Measurements from ENCODE around the gene NOC4L.
"Not testable (repeated sequence)": the region's sequence is repeated elsewhere in the genome, so short reads cannot be mapped to it uniquely, and the experiment has no call there.

NOC4L gene

DNA sequence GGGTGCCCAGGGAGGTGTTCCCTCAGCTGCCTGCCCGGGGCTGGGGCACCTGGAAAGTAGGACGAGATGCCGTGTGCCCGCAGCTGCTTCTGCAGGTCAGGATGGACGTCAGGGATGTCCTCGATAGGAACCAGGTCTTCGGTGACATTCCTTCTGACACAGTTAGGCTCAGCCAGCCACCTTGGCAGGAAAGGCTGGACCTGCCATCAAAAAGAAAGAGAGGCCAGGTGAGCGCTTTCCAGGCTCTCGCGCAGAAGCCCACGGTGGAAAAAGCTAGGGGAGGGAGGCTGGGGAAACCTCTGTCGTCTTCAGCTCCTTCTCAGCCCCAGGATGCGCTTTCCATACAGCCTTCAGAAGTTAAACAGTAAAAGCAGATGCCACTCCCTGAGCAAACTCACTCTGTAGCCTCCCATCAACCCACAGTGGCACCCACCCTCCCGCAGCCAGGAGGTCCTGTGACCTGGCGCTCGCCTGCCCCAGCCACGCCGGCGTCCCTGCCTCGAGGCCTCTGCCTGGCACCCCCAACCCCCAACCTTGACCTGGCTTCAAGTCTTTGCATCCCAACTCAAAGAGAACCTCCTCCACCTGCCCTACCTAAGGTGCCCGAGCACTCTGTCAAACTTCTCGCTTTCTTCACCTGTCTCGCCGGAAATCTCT is 1.4 kb upstream of the NOC4L start:
- no peak for DNase-seq (ENCODE audit: low read depth)

DNA sequence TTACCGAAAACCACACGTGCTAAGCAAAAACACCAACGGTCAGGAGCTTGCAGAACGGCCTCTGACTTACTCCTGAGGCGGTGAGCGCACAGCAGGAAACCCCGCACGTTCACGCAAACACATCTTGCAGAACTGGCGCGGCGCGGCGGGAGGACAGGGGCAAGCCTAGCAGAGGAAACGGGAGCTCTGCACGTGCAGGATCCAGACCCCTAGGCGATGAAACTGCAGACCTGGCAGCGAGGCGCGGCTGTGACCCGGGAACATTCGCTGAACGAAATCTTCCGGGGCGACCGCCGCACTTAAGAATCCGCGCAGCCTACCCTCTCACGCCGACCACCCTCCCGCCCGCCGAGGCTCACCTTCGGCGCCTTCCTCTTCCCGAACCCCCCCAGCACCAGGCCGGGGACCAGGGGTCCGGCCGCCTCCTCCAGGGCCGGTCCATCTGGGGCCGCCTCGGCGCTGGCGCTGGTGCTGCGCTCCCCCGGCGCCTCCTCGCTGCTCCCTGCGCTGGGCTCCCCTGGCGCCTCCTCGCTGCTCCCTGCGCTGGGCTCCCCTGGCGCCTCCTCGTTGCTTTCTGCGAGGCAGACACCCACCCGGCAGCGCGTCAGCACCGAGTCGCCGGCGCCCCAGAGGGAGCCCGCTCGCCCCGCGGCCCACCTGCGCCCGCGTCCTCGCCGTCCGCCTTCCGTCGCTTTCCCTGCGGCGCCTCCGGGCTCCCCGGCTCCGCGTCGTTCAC is 753 bp upstream of the NOC4L start:
- DNase-seq (ENCODE audit: low read depth): peak; percentile 34

DNA sequence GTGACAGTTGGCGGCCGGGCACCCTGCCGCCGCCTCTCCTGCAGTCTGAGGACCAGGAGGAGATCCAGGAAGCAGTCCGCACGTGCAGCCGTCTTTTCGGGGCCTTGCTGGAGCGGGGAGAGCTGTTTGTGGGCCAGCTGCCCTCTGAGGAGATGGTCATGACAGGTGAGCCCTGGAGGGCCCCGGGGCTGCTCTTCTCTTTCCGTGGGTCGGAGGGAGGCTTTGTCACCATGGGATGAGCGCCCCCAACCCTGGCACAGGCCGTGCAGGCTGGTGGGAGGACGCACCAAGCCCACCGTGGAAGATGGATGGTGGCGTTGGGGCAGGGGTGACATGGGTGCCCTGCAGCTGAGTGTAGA is 532 bp downstream of the NOC4L start:
- DNase-seq (ENCODE audit: low read depth): peak; percentile 36

DNA sequence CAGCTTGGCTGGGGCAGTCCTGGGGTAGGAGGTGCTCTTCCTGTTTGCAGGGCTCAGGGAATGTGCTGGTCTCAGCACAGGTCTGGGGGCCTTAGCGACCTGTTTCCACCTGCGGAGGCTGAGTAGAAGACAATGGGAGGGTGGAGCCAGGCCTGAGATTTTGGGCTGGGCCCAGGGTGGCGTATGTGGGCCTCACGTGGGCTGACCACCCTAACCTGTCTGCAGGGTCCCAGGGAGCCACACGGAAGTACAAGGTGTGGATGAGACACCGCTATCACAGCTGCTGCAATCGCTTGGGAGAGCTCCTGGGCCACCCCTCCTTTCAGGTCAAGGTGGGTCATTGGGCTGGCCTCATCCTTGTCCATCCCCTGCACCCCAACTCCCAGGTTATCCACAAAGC is 1.1 kb downstream of the NOC4L start:
- no peak for DNase-seq (ENCODE audit: low read depth)

DNA sequence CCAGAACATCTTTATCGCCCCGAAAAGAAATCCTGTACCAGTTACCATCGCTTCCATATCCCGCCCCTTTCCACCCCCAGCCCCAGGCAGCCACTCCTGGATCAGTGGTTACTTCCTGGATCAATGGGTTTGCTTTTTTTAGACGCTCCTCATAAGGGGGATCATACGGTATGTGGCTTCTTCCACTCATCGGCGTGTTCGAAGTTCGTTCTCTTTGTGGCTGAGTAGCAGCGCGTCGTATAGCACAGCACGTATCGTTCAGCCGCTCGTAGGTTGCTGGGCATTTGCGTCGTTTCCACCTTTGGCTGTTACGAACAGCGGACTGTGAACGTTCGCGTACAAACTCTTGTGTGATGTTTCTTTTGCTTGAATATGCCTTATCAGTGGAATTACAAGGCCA is 1.8 kb downstream of the NOC4L start:
- no peak for DNase-seq (ENCODE audit: low read depth)

DNA sequence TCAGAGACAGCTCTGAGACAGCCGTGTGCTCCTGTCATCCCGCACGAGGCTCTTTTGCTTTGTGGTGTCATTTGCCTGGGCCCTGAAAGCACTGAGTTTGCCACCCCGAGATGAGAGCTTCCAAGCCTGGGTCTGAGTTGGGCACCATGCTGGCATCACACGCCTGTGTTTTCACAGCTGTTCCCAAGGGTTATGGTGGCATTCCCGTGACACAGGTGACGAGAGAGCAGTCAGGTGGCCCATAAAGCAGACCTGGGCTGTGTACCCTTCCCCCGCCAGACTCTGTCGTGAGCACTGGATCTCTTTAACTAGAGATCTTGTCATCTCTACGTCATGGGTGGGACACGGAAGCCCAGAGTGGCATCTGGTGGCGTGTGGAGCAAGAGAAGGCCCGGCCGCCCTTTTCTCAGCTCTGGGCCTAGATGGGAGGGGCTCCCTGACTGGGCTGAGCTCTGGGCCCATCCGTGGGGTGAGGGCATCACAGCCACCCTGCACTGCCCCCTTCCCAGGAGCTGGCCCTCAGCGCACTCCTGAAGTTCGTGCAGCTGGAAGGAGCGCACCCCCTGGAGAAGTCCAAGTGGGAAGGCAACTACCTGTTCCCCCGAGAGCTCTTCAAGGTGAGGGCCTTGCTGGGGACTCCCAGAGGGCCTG is 2.6 kb downstream of the NOC4L start:
- DNase-seq (ENCODE audit: low read depth): no peak

DNA sequence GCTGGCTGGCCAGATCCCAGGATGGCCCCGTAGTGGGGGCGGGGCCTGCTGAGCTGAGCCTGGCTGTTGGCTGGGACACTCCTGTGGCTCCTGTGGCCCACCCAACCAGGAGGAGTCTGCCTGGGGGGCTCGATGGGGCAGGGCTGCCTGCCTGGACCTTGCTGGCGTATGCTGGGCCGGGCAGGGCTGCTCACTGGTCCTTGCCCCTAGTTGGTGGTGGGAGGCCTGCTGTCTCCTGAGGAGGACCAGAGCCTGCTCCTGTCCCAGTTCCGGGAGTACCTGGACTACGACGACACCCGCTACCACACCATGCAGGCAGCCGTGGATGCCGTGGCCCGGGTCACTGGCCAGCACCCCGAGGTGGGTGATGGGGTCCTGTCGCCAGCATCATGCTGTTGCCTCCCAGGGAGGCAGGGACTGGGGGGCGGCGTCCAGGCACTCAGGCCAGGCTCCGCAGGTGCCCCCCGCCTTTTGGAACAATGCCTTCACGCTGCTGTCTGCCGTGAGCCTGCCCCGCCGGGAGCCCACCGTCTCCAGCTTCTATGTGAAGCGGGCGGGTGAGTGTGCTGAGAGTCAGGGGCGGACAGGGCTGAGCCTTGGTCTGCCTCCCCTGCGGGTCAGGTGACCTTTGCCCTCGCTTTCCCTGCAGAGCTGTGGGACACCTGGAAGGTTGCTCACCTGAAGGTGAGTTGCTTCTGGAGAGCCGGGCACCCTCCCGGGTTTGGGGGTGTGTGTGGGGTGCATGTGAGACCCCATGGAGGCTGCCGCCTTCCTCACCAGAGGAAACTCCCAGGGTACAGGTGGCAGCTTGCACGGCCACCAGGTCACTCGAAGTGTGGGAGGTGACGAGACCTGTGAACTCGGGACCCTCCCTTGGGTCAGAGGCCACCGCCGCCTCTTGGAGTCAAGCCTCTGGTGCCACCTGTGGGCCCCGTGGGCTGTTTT is 3.4 kb downstream of the NOC4L start:
- DNase-seq (ENCODE audit: low read depth): no peak

DNA sequence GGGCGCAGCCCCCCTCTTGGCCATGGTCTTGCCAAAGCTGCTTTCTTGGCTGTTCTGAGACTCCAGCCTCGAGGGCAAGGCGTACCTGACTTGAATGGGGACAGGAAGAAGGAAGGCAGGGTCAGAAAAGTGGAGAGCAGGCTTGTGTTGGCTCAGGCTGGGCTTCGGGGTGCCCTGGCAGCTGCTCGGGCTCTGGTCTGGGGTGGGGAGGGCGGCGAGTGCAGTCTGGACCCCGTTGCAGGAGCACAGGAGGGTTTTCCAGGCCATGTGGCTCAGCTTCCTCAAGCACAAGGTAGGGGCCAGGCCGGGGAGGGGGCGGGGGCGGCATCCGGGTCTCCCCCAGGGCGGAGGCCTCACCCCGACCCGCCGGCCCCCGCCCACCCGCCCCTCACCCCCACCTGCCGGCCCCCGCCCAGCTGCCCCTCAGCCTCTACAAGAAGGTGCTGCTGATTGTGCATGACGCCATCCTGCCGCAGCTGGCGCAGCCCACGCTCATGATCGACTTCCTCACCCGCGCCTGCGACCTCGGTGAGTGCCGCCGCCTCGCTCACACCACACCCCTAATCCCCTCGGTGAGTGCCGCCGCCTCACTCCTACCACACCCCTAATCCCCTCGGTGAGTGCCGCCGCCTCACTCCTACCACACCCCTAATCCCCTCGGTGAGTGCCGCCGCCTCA is 4.2 kb downstream of the NOC4L start:
- DNase-seq (ENCODE audit: low read depth): no peak

DNA sequence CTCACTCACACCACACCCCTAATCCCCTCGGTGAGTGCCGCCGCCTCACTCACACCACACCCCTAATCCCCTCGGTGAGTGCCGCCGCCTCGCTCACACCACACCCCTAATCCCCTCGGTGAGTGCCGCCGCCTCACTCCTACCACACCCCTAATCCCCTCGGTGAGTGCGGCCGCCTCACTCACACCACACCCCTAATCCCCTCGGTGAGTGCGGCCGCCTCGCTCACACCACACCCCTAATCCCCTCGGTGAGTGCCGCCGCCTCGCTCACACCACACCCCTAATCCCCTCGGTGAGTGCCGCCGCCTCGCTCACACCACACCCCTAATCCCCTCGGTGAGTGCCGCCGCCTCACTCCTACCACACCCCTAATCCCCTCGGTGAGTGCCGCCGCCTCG is 5.3 kb downstream of the NOC4L start:
- DNase-seq (ENCODE audit: low read depth): not testable (repeated sequence)

DNA sequence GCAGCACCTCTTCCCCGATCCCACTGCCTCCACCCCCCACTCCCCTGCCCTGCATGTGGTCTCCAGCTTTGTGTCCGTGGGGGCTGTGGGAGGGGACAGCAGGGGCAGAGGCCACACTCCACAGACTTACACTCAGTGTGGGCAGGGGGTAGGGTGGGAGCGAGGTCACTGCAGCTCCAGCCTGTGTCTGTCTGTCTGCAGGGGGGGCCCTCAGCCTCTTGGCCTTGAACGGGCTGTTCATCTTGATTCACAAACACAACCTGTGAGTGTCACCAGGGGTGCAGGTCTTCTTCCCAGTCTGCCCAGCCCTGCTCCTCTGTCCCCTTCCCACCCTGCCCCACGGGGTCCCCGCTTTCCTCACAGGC is 6.5 kb downstream of the NOC4L start:
- no peak for DNase-seq (ENCODE audit: low read depth)

DNA sequence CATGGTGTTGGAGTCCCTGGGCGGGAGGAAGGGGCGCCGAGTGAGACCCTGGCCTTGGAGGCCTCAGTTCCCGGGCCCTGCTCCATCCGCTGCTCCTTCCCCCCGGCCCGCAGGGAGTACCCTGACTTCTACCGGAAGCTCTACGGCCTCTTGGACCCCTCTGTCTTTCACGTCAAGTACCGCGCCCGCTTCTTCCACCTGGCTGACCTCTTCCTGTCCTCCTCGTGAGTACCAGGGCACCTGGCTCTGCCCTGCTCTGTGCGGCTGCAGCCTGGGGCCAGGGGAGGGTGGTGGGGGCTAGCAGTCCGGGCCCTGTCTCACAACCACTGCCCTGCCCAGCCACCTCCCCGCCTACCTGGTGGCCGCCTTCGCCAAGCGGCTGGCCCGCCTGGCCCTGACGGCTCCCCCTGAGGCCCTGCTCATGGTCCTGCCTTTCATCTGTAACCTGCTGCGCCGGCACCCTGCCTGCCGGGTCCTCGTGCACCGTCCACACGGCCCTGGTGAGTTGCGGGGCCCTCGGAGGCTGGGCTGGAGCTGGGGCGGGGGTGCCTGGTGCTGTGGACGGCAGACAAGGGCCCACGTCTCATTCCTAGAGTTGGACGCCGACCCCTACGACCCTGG is 7.0 kb downstream of the NOC4L start:
- DNase-seq (ENCODE audit: low read depth): no peak

DNA sequence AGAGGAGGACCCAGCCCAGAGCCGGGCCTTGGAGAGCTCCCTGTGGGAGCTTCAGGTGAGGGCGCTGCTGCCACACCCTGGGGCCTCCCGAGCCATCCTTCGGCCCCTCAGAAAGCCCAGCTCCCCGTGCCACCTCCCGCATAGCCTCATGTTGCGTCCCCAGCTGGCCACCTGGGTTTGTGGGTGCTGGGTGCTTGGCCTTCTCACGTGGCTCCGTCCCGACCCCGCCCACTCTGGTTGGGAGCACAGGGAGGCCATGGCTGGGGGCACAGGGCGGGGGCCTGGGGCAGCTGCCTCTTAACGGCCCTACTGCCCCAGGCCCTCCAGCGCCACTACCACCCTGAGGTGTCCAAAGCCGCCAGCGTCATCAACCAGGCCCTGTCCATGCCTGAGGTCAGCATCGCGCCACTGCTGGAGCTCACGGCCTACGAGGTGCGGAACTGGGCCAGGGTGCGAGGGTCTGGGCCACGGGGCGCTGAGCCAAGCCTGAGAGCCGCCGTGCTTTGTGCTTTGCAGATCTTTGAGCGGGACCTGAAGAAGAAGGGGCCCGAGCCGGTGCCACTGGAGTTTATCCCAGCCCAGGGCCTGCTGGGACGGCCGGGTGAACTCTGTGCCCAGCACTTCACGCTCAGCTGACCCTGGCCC is 7.6 kb downstream of the NOC4L start:
- no peak for DNase-seq (ENCODE audit: low read depth)

DNA sequence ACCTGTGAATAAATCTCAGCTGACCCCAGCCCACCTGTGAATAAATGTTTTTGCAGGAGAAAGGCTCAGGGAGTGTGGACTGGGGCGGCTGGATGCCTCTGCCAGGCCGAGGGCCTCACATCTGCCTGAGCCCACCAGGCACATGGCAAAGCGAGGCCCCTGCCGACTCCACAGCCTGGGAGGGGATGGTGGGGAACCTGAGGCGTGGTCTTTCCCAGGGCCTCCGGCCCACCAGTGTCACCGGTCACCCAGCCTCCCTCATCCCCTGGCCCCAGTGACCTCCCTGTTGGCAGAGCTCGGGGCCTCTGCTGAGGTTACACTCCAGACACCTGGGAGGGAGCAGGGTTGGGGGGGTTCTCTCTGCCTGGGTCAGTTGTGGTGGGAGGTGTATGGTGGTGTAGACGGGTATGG is 8.2 kb downstream of the NOC4L start:
- DNase-seq (ENCODE audit: low read depth): no peak

DNA sequence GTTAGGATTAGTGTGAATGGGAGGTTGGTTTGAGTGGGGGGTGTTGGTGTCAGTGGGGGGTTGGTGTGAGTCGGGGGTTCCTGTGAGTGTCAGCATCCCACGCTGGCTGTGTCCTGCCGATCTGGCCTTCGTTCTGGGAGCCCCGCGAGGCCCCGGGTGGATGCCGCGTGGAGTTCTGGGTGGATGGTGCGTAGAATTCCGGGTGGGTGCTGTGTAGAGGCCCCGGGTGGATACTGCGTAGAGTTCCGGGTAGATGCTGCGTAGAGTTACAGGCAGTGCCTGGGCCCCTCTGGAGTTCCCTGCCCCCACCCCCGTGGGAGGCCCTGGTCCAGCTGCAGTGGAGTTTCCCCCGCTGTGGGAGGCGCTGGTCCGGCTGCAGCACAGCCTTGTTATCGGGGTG is 8.7 kb downstream of the NOC4L start:
- no peak for DNase-seq (ENCODE audit: low read depth)

DNA sequence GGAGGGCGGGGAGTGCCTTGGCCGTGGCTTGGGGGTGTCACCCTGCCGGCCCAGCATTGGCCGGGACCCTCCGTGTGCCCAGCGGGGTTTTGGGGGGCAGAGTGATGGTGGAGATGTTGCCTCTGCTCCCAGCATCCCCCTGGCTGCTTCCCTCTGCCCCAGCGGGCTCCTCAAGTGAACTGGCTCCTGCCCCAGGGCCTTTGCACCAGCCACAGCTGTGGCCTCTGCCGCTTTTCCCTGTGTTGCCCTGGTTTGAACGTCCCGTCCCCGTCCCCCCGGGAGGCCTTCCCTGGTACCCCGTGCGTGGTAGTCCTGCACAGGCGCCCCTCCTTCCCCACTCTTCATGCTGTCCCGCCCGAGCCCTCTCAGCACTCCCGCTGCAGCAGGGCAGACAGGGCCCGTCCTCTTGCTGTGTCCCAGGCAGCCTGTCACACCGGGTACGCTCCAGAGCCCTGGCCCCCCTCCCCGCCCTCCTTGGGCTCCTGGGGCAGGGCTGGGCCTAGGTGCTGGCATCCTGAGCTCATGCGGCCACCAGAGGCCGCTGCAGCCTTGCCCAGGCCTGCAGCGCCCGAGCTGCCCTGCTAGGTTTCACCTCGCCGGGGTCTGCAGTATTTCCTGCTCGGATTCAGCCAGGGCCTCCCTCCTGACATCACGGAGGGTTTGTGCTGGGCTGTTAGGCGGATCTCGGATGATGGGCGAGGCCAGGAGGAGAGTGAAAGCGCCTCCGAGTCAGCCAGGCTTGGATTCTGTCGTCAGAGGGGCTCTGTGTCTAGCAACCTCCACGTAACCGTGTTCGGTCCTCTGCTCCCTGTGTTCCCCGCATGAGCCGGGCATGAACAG is 9.5 kb downstream of the NOC4L start:
- peak; percentile 73 for DNase-seq (ENCODE audit: low read depth)

DNA sequence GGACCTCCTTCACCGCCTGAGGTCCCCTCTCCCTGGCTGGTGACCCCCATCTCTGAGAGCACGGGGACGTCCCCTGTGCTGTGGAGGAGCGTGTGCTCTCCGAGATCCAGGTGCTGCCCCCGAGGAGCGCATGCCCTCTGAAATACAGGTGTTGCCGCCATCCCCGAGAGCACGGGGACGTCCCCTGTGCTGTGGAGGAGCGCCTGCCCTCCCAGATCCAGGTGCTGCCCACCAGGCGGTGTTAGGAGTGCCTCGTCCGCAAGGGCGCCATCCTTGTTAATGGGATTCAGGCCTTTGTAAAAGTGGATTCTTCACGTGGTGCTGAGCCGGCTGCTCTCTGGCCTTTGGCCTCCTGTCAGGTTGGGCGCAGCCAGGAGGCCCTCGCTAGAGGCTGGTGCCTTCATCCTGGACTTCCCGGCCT is 10.1 kb downstream of the NOC4L start:
- DNase-seq (ENCODE audit: low read depth): no peak

DNA sequence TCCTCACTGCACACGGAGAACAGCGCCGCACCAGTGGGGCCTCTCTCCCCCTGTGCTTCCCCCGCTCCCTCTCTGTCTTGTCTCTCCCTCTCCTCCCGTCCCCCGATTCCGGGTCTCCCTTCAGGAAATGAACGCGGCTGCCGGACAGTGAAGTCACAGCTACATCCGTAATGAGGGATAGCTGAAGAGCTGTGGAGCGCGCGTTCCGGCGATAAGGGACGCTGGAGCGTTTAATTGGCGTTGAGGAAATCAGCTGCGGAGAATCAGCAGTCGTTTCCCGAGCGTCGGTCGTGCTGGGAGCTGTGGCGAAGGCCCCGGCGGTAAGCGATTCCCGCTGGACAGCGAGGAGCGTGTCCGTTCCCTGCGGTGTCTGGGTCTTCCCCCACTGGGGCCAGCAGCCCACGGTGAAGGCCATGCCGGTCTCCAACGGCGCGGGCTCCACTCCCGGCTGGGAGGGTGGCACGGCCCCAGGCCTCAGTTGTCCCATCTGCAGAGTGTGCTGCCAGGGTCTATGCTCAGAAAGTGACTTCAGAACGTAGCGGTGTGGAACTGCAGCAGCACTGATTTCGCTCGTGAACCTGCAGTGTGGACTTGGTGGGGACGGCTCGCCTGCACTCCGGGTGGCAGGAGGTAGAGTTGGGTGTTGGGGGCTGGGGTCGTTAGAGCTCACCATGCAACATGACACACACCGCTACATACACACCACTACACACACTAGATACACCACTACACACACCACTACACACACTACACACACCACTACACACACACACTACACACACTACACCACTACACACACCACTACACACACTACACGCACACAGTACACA is 10.9 kb downstream of the NOC4L start:
- DNase-seq (ENCODE audit: low read depth): peak; percentile 32

DNA sequence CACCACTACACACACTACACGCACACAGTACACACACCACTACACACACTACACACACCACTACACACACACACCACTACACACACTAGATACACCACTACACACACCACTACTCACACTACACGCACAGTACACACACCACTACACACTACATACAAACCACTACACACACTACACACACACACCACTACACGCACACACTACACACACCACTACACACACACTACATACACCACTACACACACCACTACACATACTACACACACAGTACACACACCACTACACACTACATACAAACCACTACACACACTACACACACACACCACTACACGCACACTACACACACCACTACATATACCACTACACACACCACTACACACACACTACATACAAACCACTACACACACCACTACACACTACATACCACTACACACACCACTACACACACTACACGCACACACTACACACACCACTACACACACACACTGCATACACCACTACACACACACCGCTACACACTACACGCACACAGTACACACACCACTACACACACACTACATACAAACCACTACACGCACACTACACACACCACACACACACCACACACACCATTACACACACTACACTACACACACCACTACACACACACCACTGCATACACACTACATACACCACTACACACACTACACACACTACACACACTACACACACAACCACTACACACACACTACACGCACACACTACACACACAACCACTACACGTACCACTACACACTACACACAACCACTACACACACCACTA is 11.7 kb downstream of the NOC4L start:
- DNase-seq (ENCODE audit: low read depth): no peak

Data from ELR (cell line).